Vagina (tissue), 2 donors: ENCODE data around the gene IFIT2.

Experiments
- CTCF ChIP-seq, 3 experiments: fragments of 450-650 bp in 2 of 3; fragments of 200-600 bp in 1 of 3; sonication (generic) in 1 of 3; IDR thresholded peaks; one replicate each; pipeline ENCODE4 v1.5.1; 2017 to 2019; ENCODE audit warnings: antibody characterized with exemption in 3 of 3, mild to moderate bottlenecking in 2 of 3, moderate library complexity in 2 of 3
- POLR2A ChIP-seq, 2 donors: fragments of 450-650 bp; IDR thresholded peaks; one replicate each; pipeline ENCODE4 v1.6.1; 2017; ENCODE audit warnings: antibody characterized with exemption in 2 of 2, mild to moderate bottlenecking in 2 of 2, moderate library complexity in 2 of 2
- POLR2AphosphoS5 ChIP-seq, 2 donors: sonication (generic); formaldehyde crosslinking; IDR thresholded peaks; one replicate each; pipeline ENCODE4 v1.9.0; 2017; ENCODE audit warnings: antibody characterized with exemption in 2 of 2, mild to moderate bottlenecking in 2 of 2, low read depth in 1 of 2; ENCODE audit not compliant: insufficient read depth in 1 of 2

GRCh38 chr10:89262086-89263051 lies 39.5 kb upstream of the IFIT2 start:
- no peak for TF ChIP-seq POLR2A (IDR thresholded peaks at IDR 0.05)
- TF ChIP-seq POLR2AphosphoS5 (IDR thresholded peaks at IDR 0.05; ENCODE audit: insufficient read depth in 1 of 2, low read depth in 1 of 2), result no peak
- no peak for TF ChIP-seq CTCF (IDR thresholded peaks at IDR 0.05)
